ENCODE measurements around the gene GMFB.
A peak's percentile ranks its signal among the peaks of the same experiment; 100 is the strongest.

The GMFB gene

DNA sequence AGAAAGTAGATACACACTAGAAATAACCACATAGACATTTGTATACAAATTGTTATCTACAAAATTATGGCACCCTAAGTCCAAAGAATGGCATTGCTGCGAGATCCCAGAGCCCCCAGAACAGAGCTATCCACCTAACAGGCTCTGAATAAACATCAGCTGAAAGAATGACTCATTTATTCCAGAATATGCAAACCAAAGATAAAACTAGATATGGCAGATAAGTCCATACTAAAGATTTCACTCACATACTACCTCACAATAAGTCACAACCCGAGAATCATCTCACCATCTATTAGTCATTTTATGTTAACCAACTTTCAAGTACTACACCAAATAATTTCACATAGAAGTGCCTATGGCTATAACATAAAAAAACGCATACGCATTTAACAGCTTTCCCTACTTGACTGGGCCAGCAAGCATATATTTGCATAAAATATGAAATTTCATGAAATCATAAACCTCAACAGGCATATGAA is 53.2 kb downstream of the GMFB start:
- Histone ChIP-seq H3K27ac (ENCODE audit: extremely low read depth, low read depth, low read length) (no peak overlapping the region), H3K4me3 (ENCODE audit: low read depth, low read length) (no peak overlapping the region), H3K9me3 (ENCODE audit: control insufficient read depth, insufficient read depth, low read depth, low read length) (no peaks in the 10 kb centered on the region), H3K36me3 (ENCODE audit: control insufficient read depth in 2 of 2, insufficient read depth in 1 of 2, low read length in 2 of 2) (peaks cover 10 to 25% of the 10 kb centered on the region in 2 experiments), H3K4me1 (ENCODE audit: control insufficient read depth, insufficient read depth, low read length) (peaks cover 30% of the 10 kb centered on the region)
- CTCF ChIA-PET = interaction anchor here (0.6 to 0.8 kb wide), 2 partner anchors 15 to 24 kb away, joined by 3 read pairs; no protein-coding TSS in a partner anchor
- POLR2A ChIA-PET = no interaction called here
- no peak for TF ChIP-seq ZNF146 (tag by site-specific recombination; IDR thresholded peaks at IDR 0.05)
- TF ChIP-seq RBAK (tag by site-specific recombination; IDR thresholded peaks at IDR 0.05) = no peak
- TF ChIP-seq ZNF571 (tag by site-specific recombination; IDR thresholded peaks at IDR 0.05) = no peak
- 0 out of 2 replicates have a peak, but pooled peaks have one; percentile 37 for TF ChIP-seq ZEB2 (tag by site-specific recombination; IDR thresholded peaks at IDR 0.05)
- no peak for TF ChIP-seq ZNF658 (tag by site-specific recombination; IDR thresholded peaks at IDR 0.05)
- no peak for TF ChIP-seq FEZF1 (tag by site-specific recombination; IDR thresholded peaks at IDR 0.05)
- peak; percentile 55 for TF ChIP-seq PRDM1 (tag by site-specific recombination; IDR thresholded peaks at IDR 0.05)
- TF ChIP-seq ZNF664 (tag by site-specific recombination; IDR thresholded peaks at IDR 0.05) = 0 out of 2 replicates have a peak, but pooled peaks have one; percentile 25
- TF ChIP-seq ZNF274 (IDR thresholded peaks at IDR 0.05; ENCODE audit: low read length) = no peak
- TF ChIP-seq ZNF274 (tag by site-specific recombination; IDR thresholded peaks at IDR 0.05; ENCODE audit: borderline replicate concordance) = no peak
- no peak for TF ChIP-seq GLIS2 (tag by site-specific recombination; IDR thresholded peaks at IDR 0.05)
- TF ChIP-seq SP2 (tag by site-specific recombination; IDR thresholded peaks at IDR 0.05) = no peak
- TF ChIP-seq, protein P1, sequence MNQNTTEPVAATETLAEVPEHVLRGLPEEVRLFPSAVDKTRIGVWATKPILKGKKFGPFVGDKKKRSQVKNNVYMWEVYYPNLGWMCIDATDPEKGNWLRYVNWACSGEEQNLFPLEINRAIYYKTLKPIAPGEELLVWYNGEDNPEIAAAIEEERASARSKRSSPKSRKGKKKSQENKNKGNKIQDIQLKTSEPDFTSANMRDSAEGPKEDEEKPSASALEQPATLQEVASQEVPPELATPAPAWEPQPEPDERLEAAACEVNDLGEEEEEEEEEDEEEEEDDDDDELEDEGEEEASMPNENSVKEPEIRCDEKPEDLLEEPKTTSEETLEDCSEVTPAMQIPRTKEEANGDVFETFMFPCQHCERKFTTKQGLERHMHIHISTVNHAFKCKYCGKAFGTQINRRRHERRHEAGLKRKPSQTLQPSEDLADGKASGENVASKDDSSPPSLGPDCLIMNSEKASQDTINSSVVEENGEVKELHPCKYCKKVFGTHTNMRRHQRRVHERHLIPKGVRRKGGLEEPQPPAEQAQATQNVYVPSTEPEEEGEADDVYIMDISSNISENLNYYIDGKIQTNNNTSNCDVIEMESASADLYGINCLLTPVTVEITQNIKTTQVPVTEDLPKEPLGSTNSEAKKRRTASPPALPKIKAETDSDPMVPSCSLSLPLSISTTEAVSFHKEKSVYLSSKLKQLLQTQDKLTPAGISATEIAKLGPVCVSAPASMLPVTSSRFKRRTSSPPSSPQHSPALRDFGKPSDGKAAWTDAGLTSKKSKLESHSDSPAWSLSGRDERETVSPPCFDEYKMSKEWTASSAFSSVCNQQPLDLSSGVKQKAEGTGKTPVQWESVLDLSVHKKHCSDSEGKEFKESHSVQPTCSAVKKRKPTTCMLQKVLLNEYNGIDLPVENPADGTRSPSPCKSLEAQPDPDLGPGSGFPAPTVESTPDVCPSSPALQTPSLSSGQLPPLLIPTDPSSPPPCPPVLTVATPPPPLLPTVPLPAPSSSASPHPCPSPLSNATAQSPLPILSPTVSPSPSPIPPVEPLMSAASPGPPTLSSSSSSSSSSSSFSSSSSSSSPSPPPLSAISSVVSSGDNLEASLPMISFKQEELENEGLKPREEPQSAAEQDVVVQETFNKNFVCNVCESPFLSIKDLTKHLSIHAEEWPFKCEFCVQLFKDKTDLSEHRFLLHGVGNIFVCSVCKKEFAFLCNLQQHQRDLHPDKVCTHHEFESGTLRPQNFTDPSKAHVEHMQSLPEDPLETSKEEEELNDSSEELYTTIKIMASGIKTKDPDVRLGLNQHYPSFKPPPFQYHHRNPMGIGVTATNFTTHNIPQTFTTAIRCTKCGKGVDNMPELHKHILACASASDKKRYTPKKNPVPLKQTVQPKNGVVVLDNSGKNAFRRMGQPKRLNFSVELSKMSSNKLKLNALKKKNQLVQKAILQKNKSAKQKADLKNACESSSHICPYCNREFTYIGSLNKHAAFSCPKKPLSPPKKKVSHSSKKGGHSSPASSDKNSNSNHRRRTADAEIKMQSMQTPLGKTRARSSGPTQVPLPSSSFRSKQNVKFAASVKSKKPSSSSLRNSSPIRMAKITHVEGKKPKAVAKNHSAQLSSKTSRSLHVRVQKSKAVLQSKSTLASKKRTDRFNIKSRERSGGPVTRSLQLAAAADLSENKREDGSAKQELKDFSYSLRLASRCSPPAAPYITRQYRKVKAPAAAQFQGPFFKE (tag by site-specific recombination; IDR thresholded peaks at IDR 0.05; ENCODE audit: borderline replicate concordance) = no peak
- TF ChIP-seq GLI4 (tag by site-specific recombination; IDR thresholded peaks at IDR 0.05) = no peak
- TF ChIP-seq BCL11A (tag by site-specific recombination; IDR thresholded peaks at IDR 0.05; ENCODE audit: low read depth) = no peak
- TF ChIP-seq ZNF596 (tag by site-specific recombination; IDR thresholded peaks at IDR 0.05) = no peak
- no peak for TF ChIP-seq ZFP3 (tag by site-specific recombination; IDR thresholded peaks at IDR 0.05; ENCODE audit: low read depth)
- peak; percentile 7; the same call in 1 of the 2 replicates for TF ChIP-seq ZNF335 (tag by site-specific recombination; conservative IDR thresholded peaks at IDR 0.05)
- TF ChIP-seq ZNF629 (tag by site-specific recombination; IDR thresholded peaks at IDR 0.05) = peak; percentile 19; the same call in 1 of the 2 replicates
- no peak for TF ChIP-seq MEIS1 (CRISPR knock-in tag; IDR thresholded peaks at IDR 0.05; ENCODE audit: borderline replicate concordance)
- no peak for TF ChIP-seq ZNF239 (tag by site-specific recombination; IDR thresholded peaks at IDR 0.05)
- no peak for TF ChIP-seq YY1 (tag by site-specific recombination; IDR thresholded peaks at IDR 0.05)
- TF ChIP-seq ZNF600 (tag by site-specific recombination; IDR thresholded peaks at IDR 0.05) = peak; percentile 71
- TF ChIP-seq, protein P2, sequence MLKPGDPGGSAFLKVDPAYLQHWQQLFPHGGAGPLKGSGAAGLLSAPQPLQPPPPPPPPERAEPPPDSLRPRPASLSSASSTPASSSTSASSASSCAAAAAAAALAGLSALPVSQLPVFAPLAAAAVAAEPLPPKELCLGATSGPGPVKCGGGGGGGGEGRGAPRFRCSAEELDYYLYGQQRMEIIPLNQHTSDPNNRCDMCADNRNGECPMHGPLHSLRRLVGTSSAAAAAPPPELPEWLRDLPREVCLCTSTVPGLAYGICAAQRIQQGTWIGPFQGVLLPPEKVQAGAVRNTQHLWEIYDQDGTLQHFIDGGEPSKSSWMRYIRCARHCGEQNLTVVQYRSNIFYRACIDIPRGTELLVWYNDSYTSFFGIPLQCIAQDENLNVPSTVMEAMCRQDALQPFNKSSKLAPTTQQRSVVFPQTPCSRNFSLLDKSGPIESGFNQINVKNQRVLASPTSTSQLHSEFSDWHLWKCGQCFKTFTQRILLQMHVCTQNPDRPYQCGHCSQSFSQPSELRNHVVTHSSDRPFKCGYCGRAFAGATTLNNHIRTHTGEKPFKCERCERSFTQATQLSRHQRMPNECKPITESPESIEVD (tag by site-specific recombination; IDR thresholded peaks at IDR 0.05) = peak; percentile 55
- TF ChIP-seq, protein P3, sequence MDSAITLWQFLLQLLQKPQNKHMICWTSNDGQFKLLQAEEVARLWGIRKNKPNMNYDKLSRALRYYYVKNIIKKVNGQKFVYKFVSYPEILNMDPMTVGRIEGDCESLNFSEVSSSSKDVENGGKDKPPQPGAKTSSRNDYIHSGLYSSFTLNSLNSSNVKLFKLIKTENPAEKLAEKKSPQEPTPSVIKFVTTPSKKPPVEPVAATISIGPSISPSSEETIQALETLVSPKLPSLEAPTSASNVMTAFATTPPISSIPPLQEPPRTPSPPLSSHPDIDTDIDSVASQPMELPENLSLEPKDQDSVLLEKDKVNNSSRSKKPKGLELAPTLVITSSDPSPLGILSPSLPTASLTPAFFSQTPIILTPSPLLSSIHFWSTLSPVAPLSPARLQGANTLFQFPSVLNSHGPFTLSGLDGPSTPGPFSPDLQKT (IDR thresholded peaks at IDR 0.05; ENCODE audit: borderline replicate concordance, low read depth, low read length) = no peak
- peak; percentile 31; the same call in 1 of the 2 replicates for TF ChIP-seq ZNF366 (tag by site-specific recombination; conservative IDR thresholded peaks at IDR 0.05)
- TF ChIP-seq ZNF670 (tag by site-specific recombination; IDR thresholded peaks at IDR 0.05; ENCODE audit: low read depth) = no peak
- TF ChIP-seq ZNF138 (tag by site-specific recombination; IDR thresholded peaks at IDR 0.05; ENCODE audit: borderline replicate concordance) = no peak
- TF ChIP-seq, protein P4, sequence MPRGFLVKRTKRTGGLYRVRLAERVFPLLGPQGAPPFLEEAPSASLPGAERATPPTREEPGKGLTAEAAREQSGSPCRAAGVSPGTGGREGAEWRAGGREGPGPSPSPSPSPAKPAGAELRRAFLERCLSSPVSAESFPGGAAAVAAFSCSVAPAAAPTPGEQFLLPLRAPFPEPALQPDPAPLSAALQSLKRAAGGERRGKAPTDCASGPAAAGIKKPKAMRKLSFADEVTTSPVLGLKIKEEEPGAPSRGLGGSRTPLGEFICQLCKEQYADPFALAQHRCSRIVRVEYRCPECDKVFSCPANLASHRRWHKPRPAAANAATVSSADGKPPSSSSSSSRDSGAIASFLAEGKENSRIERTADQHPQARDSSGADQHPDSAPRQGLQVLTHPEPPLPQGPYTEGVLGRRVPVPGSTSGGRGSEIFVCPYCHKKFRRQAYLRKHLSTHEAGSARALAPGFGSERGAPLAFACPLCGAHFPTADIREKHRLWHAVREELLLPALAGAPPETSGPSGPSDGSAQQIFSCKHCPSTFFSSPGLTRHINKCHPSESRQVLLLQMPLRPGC (tag by site-specific recombination; IDR thresholded peaks at IDR 0.05) = 0 out of 2 replicates have a peak, but pooled peaks have one; percentile 53
- TF ChIP-seq ZBTB17 (tag by site-specific recombination; IDR thresholded peaks at IDR 0.05) = peak; percentile 53; the same call in 1 of the 2 replicates
